NCI-H2171 treated with DMSO at 0.1 percent for 48 hours (cell line): ENCODE results near the gene RRAS.
A peak's percentile ranks its signal among the peaks of the same experiment; 100 is the strongest.

Experiments
- DNase-seq: peaks from one replicate; lab custom pipeline; 2025; lab: John Stamatoyannopoulos, UW

The RRAS gene

GRCh38 chr19:49594993-49595818 lies 44.7 kb downstream of the RRAS start:
- no peak for DNase-seq

GRCh38 chr19:49594157-49594992 lies 45.6 kb downstream of the RRAS start:
- DNase-seq: no peak

- peak; percentile 91 for DNase-seq
Measured at GRCh38 chr19:49593233-49594113, 46.5 kb downstream of the RRAS start.

- peak; percentile 56 for DNase-seq
Measured at GRCh38 chr19:49592486-49593232, 47.3 kb downstream of the RRAS start.

GRCh38 chr19:49591731-49592485 lies 48.0 kb downstream of the RRAS start:
- peak; percentile 56 for DNase-seq

GRCh38 chr19:49590971-49591730 lies 48.8 kb downstream of the RRAS start, which contains the start of gene PRR12:
Gene PRR12 (plus strand): TSS chr19:49591182. CDS start chr19:49591655, 473 bp downstream.
- DNase-seq: peak; percentile 80

- DNase-seq: peak; percentile 98
Measured at GRCh38 chr19:49590071-49590970, 49.6 kb downstream of the RRAS start.

GRCh38 chr19:49589502-49589905 lies 50.4 kb downstream of the RRAS start:
- peak; percentile 69 for DNase-seq

- DNase-seq: no peak
Measured at GRCh38 chr19:49588365-49589122, 51.4 kb downstream of the RRAS start.

GRCh38 chr19:49587227-49587626 lies 52.7 kb downstream of the RRAS start:
- DNase-seq: no peak
